Lung (tissue), 12 donors: Measurements from ENCODE around the gene LIN28A. TPM values are rescaled to one million over a fixed set of nuclear protein-coding genes. Genes with fewer than 3 reads are reported as not detected.

ENCODE experiments used
- ATAC-seq: fragments of 200-7000 bp; cut with Tn5 transposase; one replicate; pipeline ENCODE4 v1.9.1; 2020; ENCODE audit warnings: moderate number of reproducible peaks; ENCODE audit not compliant: insufficient read depth, low FRiP score
- DNase-seq, 3 donors: peaks; one replicate each; pipeline ENCODE4 v3.0.0-alpha.2; 2013 to 2017
- H3K27ac ChIP-seq, 2 donors: one replicate each; pipeline ENCODE4 v1.5.1; 2013; ENCODE audit warnings: mild to moderate bottlenecking in 2 of 2, moderate library complexity in 2 of 2, control low read depth in 1 of 2, inconsistent platforms in 1 of 2, low read depth in 1 of 2, low read length in 1 of 2
- H3K27me3 ChIP-seq, 3 donors: one replicate each; pipeline ENCODE4 v1.5.1; 2013; ENCODE audit warnings: low read length in 2 of 3; ENCODE audit not compliant: control insufficient read depth in 3 of 3, insufficient read depth in 3 of 3
- H3K36me3 ChIP-seq, 4 donors: one replicate each; pipeline ENCODE4 v1.5.1; 2013; ENCODE audit warnings: low read length in 4 of 4, mild to moderate bottlenecking in 1 of 4, moderate library complexity in 1 of 4; ENCODE audit not compliant: control insufficient read depth in 4 of 4, insufficient read depth in 4 of 4
- H3K4me1 ChIP-seq, 5 donors: one replicate each; pipeline ENCODE4 v1.5.1; 2013; ENCODE audit warnings: low read length in 5 of 5, mild to moderate bottlenecking in 2 of 5, moderate library complexity in 1 of 5; ENCODE audit not compliant: control insufficient read depth in 5 of 5, insufficient read depth in 5 of 5
- H3K4me3 ChIP-seq: one replicate; pipeline ENCODE4 v1.5.1; 2013; ENCODE audit warnings: mild to moderate bottlenecking, control low read depth, moderate library complexity
- H3K9ac ChIP-seq, 2 donors: one replicate each; pipeline ENCODE4 v1.5.1; 2013; ENCODE audit warnings: low read length in 2 of 2, control low read depth in 1 of 2; ENCODE audit not compliant: insufficient read depth in 1 of 2
- H3K9me3 ChIP-seq, 4 donors: one replicate each; pipeline ENCODE4 v1.5.1; 2013; ENCODE audit warnings: low read length in 3 of 4, mild to moderate bottlenecking in 1 of 4, moderate library complexity in 1 of 4; ENCODE audit not compliant: control insufficient read depth in 4 of 4, insufficient read depth in 3 of 4
- WGBS, 2 donors: extraction: QIAGEN DNeasy Blood & Tissue Kit; methylation state at CpG; one replicate each; pipeline ENCODE4 v1.1.7; 2013; 5-methylcytosine and 5-hydroxymethylcytosine counted together
- polyA plus RNA-seq, 2 donors: library from polyadenylated mRNA; stranded (reverse); fragments of 200-250 nt; gene quantifications; one replicate each; pipeline ENCODE4 v1.2.1, GENCODE V29; 2013
- total RNA-seq, 2 donors: library from RNA; depleted of rRNA in 1 of 2; stranded (reverse); fragments of >200 nt in 1 of 2; gene quantifications; one replicate each; pipeline ENCODE4 v1.2.1, GENCODE V29; 2014 to 2021
- TF ChIP-seq, protein P1 (sequence below): IDR thresholded peaks from 2 replicates; pipeline ENCODE4 v1.5.1; 2012; ENCODE audit warnings: mild to moderate bottlenecking; ENCODE audit errors: control extremely low read depth, extremely low read depth
- donor health status: control.
- donor health status: control.
- donor health status: Bipolar disorder and iron deficiency.
- donor health status: healthy.
- donor health status: DM: yes; HTN: yes; CAD: no.

LIN28A gene
- total and polyA plus RNA-seq, 4 donors = 0.80 TPM; not detected in 3

- 72% methylated on average over 4 of the region's 4 CpGs for WGBS, 2 donors
- H3K4me1 ChIP-seq = no peaks in the 10 kb centered on the region
- H3K36me3 ChIP-seq = no peaks in the 10 kb centered on the region
- H3K27me3 ChIP-seq = no peaks in the 10 kb centered on the region
- DNase-seq (no peak), ATAC-seq (no peak)
- no peak overlapping the region for H3K4me3 ChIP-seq
- no peaks in the 10 kb centered on the region for H3K9me3 ChIP-seq
- no peak overlapping the region for H3K27ac ChIP-seq
- H3K9ac ChIP-seq = no peak overlapping the region
- TF ChIP-seq, protein P1, sequence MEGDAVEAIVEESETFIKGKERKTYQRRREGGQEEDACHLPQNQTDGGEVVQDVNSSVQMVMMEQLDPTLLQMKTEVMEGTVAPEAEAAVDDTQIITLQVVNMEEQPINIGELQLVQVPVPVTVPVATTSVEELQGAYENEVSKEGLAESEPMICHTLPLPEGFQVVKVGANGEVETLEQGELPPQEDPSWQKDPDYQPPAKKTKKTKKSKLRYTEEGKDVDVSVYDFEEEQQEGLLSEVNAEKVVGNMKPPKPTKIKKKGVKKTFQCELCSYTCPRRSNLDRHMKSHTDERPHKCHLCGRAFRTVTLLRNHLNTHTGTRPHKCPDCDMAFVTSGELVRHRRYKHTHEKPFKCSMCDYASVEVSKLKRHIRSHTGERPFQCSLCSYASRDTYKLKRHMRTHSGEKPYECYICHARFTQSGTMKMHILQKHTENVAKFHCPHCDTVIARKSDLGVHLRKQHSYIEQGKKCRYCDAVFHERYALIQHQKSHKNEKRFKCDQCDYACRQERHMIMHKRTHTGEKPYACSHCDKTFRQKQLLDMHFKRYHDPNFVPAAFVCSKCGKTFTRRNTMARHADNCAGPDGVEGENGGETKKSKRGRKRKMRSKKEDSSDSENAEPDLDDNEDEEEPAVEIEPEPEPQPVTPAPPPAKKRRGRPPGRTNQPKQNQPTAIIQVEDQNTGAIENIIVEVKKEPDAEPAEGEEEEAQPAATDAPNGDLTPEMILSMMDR = no peak
Observed at GRCh38 chr1:26389604-26390247, 20.9 kb upstream of the LIN28A start.

- no peak for DNase-seq
- 4 to 6% methylated on average over 3 of the region's 3 CpGs for WGBS, 2 donors
- H3K4me3 ChIP-seq = no peak overlapping the region
- TF ChIP-seq, protein P1 = no peak
- no peaks in the 10 kb centered on the region for H3K27me3 ChIP-seq
- H3K4me1 ChIP-seq = no peaks in the 10 kb centered on the region
- H3K9me3 ChIP-seq = no peaks in the 10 kb centered on the region
- H3K27ac ChIP-seq = no peak overlapping the region
- no peak overlapping the region for H3K9ac ChIP-seq
- ATAC-seq = no peak
- H3K36me3 ChIP-seq = no peaks in the 10 kb centered on the region
Observed at GRCh38 chr1:26391450-26391849, 19.2 kb upstream of the LIN28A start.

DNA sequence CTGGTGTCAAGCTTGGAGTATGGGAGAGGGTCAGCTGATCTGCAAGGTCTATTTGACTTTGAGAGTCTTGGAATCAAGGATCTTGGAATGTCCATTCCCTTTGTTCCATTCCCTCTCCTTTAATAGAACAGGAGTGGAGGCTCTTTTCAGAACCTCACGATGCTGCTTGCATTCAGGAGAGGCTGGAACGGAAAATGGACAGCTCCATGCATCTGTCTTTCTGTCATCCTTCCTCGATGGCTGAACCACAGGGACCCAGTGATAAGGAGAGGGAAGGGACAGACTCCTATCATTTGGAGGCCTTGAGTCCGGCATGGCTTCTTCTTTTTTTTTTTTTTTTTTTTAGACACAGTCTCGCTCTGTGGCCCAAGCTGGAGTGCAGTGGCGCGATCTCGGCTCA lies 14.9 kb upstream of the LIN28A start:
- no peaks in the 10 kb centered on the region for H3K9me3 ChIP-seq
- no peak overlapping the region for H3K4me3 ChIP-seq
- ATAC-seq (no peak), DNase-seq (no peak)
- H3K9ac ChIP-seq = no peak overlapping the region
- 82 to 87% methylated on average over 8 of the region's 8 CpGs for WGBS, 2 donors
- H3K4me1 ChIP-seq = no peaks in the 10 kb centered on the region
- H3K27ac ChIP-seq = no peak overlapping the region
- TF ChIP-seq, protein P1 = no peak
- no peaks in the 10 kb centered on the region for H3K27me3 ChIP-seq
- no peaks in the 10 kb centered on the region for H3K36me3 ChIP-seq

- Histone ChIP-seq H3K4me1 (no peaks in the 10 kb centered on the region), H3K27me3 (no peaks in the 10 kb centered on the region), H3K9ac (no peak overlapping the region), H3K4me3 (no peak overlapping the region), H3K36me3 (no peaks in the 10 kb centered on the region), H3K27ac (no peak overlapping the region), H3K9me3 (no peaks in the 10 kb centered on the region)
- WGBS, 2 donors = 80 to 86% methylated on average over 3 of the region's 3 CpGs
- DNase-seq (no peak), ATAC-seq (no peak)
- TF ChIP-seq, protein P1 = no peak
Observed at GRCh38 chr1:26399034-26399433, 11.6 kb upstream of the LIN28A start.
